PC-3 (cell line): ENCODE results near the gene CREB3L4.

Experiments used
- CTCF ChIP-seq: fragments of 300-600 bp; sonication (generic); conservative IDR thresholded peaks from 2 replicates; pipeline ENCODE4 v1.5.1; 2017; ENCODE audit warnings: antibody characterized with exemption, low read depth, mild to moderate bottlenecking, low read length
- EZH2 ChIP-seq: fragments of 300-600 bp; sonication (generic); IDR thresholded peaks from one replicate; pipeline ENCODE4 v1.6.1; 2017; ENCODE audit warnings: antibody characterized with exemption, mild to moderate bottlenecking, low read length; ENCODE audit not compliant: unreplicated experiment

- TF ChIP-seq CTCF = no peak
- TF ChIP-seq EZH2 = no peak
Observed at GRCh38 chr1:153962088-153963029, 5.3 kb upstream of the CREB3L4 start.
